ENCODE data around the gene IL4.

Gene IL4

GRCh38 chr5:132639706-132640130, 34.1 kb upstream of the IL4 start:
- in situ Hi-C loops (cut with MboI; ENCODE audit: low sequenced_read_pairs, unreplicated experiment): no loop called here
- TF ChIP-seq, protein P1, sequence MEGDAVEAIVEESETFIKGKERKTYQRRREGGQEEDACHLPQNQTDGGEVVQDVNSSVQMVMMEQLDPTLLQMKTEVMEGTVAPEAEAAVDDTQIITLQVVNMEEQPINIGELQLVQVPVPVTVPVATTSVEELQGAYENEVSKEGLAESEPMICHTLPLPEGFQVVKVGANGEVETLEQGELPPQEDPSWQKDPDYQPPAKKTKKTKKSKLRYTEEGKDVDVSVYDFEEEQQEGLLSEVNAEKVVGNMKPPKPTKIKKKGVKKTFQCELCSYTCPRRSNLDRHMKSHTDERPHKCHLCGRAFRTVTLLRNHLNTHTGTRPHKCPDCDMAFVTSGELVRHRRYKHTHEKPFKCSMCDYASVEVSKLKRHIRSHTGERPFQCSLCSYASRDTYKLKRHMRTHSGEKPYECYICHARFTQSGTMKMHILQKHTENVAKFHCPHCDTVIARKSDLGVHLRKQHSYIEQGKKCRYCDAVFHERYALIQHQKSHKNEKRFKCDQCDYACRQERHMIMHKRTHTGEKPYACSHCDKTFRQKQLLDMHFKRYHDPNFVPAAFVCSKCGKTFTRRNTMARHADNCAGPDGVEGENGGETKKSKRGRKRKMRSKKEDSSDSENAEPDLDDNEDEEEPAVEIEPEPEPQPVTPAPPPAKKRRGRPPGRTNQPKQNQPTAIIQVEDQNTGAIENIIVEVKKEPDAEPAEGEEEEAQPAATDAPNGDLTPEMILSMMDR (IDR thresholded peaks at IDR 0.05; ENCODE audit: borderline replicate concordance, control extremely low read depth, extremely low read depth, insufficient read depth, missing control alignments): no peak
- DNase-seq (ENCODE audit: low spot score): peak; percentile 44

DNA sequence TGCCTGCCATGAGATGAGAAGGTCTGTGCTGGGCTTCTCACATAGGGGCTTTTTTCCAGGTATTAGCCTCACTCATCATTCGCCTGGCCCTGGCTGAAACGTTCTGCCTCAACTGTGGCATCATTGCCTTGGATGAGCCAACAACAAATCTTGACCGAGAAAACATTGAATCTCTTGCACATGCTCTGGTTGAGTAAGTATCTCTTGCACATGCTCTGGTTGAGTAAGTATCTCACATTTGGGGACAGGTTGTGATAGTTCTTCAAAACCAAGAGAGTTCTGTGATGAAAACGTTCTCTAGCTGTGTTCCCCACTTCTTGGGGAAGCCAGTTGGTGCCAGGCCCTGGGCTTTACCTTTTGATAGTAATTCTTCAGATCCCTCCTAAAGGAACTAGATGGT, 33.2 kb upstream of the IL4 start:
- in situ Hi-C loops (cut with MboI; ENCODE audit: low sequenced_read_pairs, unreplicated experiment): no loop called here
- DNase-seq (ENCODE audit: low spot score): no peak
- TF ChIP-seq, protein P1 (IDR thresholded peaks at IDR 0.05; ENCODE audit: borderline replicate concordance, control extremely low read depth, extremely low read depth, insufficient read depth, missing control alignments): no peak

DNA sequence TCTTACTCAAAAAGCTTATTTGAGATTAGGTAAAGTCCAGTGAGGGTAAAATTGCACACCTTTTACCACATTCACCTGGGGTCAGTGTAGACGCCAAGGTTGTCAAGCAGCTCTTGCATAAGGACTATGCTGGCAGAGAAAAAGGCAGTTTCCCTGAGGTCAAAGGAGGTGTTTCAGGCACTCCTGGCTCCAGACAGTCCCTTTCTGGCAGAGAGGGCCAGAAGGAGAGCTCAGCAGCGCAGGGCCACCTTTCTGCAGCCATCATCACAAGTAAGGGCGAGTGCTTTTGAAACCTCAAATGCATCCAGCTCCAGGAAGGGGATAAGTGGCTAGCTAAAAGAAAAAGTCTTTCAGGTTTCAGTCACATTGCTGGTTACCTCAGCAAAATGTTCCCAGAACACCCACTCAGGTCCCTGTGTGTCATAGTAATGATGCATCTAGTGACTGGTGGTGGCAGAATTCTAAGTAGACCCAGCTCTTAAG, 32.5 kb upstream of the IL4 start:
- TF ChIP-seq, protein P1 (IDR thresholded peaks at IDR 0.05; ENCODE audit: borderline replicate concordance, control extremely low read depth, extremely low read depth, insufficient read depth, missing control alignments): no peak

GRCh38 chr5:132641841-132642240, 31.9 kb upstream of the IL4 start:
- TF ChIP-seq, protein P1 (IDR thresholded peaks at IDR 0.05; ENCODE audit: borderline replicate concordance, control extremely low read depth, extremely low read depth, insufficient read depth, missing control alignments): no peak
- in situ Hi-C loops (cut with MboI; ENCODE audit: low sequenced_read_pairs, unreplicated experiment): no loop called here
- DNase-seq (ENCODE audit: low spot score): no peak

More for the DNA sequence above, 32.5 kb upstream of the IL4 start:
- peak; percentile 46 for DNase-seq (ENCODE audit: low spot score)
- in situ Hi-C loops (cut with MboI; ENCODE audit: low sequenced_read_pairs, unreplicated experiment): no loop called here

GRCh38 chr5:132644177-132644576, 29.6 kb upstream of the IL4 start:
- in situ Hi-C loops (cut with MboI; ENCODE audit: low sequenced_read_pairs, unreplicated experiment): no loop called here
- no peak for DNase-seq (ENCODE audit: low spot score)
- TF ChIP-seq, protein P1 (IDR thresholded peaks at IDR 0.05; ENCODE audit: borderline replicate concordance, control extremely low read depth, extremely low read depth, insufficient read depth, missing control alignments): no peak

DNA sequence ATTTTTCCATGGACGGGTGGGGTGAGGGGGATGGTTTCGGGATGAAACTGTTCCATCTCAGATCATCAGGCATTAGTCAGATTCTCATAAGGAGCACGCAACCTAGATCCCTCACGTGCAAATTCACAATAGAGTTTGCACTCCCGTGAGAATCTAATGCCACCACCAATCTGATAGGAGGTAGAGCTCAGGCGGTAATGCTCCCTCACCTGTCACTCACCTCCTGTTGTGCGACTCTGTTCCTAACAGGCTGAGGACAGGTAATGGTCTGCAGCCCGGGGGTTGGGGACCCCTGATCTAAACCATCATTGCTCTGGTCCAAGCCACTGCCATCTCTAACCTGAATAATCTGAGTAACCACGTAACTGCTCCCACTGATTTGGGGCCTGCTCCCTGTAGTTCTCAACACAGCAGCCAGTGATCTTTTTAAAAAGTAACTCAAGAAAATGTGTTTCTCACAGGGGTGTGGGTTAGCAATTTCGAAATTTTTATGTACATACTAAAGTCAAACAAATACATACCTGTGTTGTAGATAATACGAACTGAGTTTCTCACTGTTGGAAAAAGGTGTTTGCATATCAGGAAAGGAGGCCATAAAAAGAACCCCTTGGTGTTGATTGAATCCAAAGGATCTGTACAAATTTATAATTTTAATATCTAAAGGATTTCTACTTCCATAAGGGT, 27.1 kb upstream of the IL4 start:
- in situ Hi-C loops (cut with MboI; ENCODE audit: low sequenced_read_pairs, unreplicated experiment): no loop called here
- TF ChIP-seq, protein P1 (IDR thresholded peaks at IDR 0.05; ENCODE audit: borderline replicate concordance, control extremely low read depth, extremely low read depth, insufficient read depth, missing control alignments): no peak
- DNase-seq (ENCODE audit: low spot score): no peak

Data from GM13976 (cell line).